ENCODE results near the gene ADRA1B. TPM values are rescaled to one million over a fixed set of nuclear protein-coding genes. Genes with fewer than 3 reads are reported as not detected.

ADRA1B gene
- total and polyA plus RNA-seq, 2 donors (not counting 3 experiments of a cell fraction or from before 2014, with no cell fraction given) = 0.77 TPM; not detected in 1

GRCh38 chr5:159929176-159929575 is 12.9 kb downstream of the ADRA1B start:
- no peak overlapping the region for H2AFZ ChIP-seq (ENCODE audit: low read depth, low read length)
- POLR2A ChIA-PET = no interaction called here
- intact Hi-C loops (cut with micrococcal nuclease) = no loop called here
- no peaks in the 10 kb centered on the region for H3K79me2 ChIP-seq (ENCODE audit: control insufficient read depth, insufficient read depth, low read length)
- H3K4me3 ChIP-seq (replicated peaks in 1 of 3; ENCODE audit: insufficient read depth in 1 of 3, low read depth in 1 of 3, low read length in 3 of 3) = no peak overlapping the region
- peaks cover 0 to 3% of the 10 kb centered on the region in 2 experiments for H3K27me3 ChIP-seq (ENCODE audit: control insufficient read depth in 2 of 2, insufficient read depth in 2 of 2, low read length in 2 of 2)
- no TSS peak for BruUV-seq (replicated peaks)
- peaks cover 4% of the 10 kb centered on the region for H3K4me1 ChIP-seq (ENCODE audit: control insufficient read depth, extremely low read depth, insufficient read depth, low read length)
- DNase-seq (ENCODE audit: low read depth, low spot score) (no peak), FAIRE-seq (no peak)
- no peaks in the 10 kb centered on the region for H3K9me3 ChIP-seq (replicated peaks; ENCODE audit: control insufficient read depth, insufficient read depth, low read length)
- no peak overlapping the region for H3K9ac ChIP-seq (replicated peaks; ENCODE audit: extremely low read depth, insufficient read depth, low read length)
- H3K9me1 ChIP-seq (replicated peaks; ENCODE audit: control insufficient read depth, extremely low read depth, insufficient read depth, low read length) = no peaks in the 10 kb centered on the region
- dilution Hi-C loops (cut with MboI; ENCODE audit: extremely low pct_ligation_motif_present, low sequenced_read_pairs) = no loop called here
- TF ChIP-seq EZH2 (IDR thresholded peaks at IDR 0.05; ENCODE audit: borderline replicate concordance, low read depth, low read length, severe bottlenecking) (no peak), MYC (IDR thresholded peaks at IDR 0.05; ENCODE audit: low read depth, low read length) (no peak), POLR2AphosphoS5 (IDR thresholded peaks at IDR 0.05; ENCODE audit: insufficient read depth, low read depth, low read length) (no peak), JUN (IDR thresholded peaks at IDR 0.05; ENCODE audit: borderline replicate concordance, insufficient read depth, insufficient read length, low read depth) (no peak), POLR2A (IDR thresholded peaks at IDR 0.05; ENCODE audit: low read depth, low read length) (no peak), FOS (IDR thresholded peaks at IDR 0.05; ENCODE audit: borderline replicate concordance, insufficient read depth, low read length) (no peak), MAX (IDR thresholded peaks at IDR 0.05; ENCODE audit: insufficient read depth, insufficient read length) (no peak), GATA2 (IDR thresholded peaks at IDR 0.05; ENCODE audit: insufficient read depth, insufficient read length, low read depth, low read length) (no peak)
- TF ChIP-seq, protein P1, sequence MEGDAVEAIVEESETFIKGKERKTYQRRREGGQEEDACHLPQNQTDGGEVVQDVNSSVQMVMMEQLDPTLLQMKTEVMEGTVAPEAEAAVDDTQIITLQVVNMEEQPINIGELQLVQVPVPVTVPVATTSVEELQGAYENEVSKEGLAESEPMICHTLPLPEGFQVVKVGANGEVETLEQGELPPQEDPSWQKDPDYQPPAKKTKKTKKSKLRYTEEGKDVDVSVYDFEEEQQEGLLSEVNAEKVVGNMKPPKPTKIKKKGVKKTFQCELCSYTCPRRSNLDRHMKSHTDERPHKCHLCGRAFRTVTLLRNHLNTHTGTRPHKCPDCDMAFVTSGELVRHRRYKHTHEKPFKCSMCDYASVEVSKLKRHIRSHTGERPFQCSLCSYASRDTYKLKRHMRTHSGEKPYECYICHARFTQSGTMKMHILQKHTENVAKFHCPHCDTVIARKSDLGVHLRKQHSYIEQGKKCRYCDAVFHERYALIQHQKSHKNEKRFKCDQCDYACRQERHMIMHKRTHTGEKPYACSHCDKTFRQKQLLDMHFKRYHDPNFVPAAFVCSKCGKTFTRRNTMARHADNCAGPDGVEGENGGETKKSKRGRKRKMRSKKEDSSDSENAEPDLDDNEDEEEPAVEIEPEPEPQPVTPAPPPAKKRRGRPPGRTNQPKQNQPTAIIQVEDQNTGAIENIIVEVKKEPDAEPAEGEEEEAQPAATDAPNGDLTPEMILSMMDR (IDR thresholded peaks at IDR 0.05; ENCODE audit: extremely low read depth in 1 of 2, insufficient read depth in 1 of 2, low read depth in 1 of 2, low read length in 2 of 2) = no peak
- no peak overlapping the region for H3K4me2 ChIP-seq (ENCODE audit: insufficient read depth, low read length)
- no peaks in the 10 kb centered on the region for H4K20me1 ChIP-seq (replicated peaks; ENCODE audit: control insufficient read depth, extremely low read depth, insufficient read depth, low read length)
- no peaks in the 10 kb centered on the region for H3K36me3 ChIP-seq (ENCODE audit: control insufficient read depth in 2 of 2, extremely low read depth in 1 of 2, insufficient read depth in 2 of 2, low read length in 2 of 2)
- no peak overlapping the region for H3K27ac ChIP-seq (ENCODE audit: insufficient read depth, low read depth, low read length)
- CTCF ChIA-PET = no interaction called here
